HG02610 (cell line): ENCODE measurements around the gene KIRREL3.

Source experiments
- ATAC-seq: cut with Tn5 transposase; IDR thresholded peaks from one replicate; pipeline ENCODE4 v1.9.1; 2021; ENCODE audit warnings: mild to moderate bottlenecking, moderate library complexity; ENCODE audit not compliant: unreplicated experiment

The KIRREL3 gene

DNA sequence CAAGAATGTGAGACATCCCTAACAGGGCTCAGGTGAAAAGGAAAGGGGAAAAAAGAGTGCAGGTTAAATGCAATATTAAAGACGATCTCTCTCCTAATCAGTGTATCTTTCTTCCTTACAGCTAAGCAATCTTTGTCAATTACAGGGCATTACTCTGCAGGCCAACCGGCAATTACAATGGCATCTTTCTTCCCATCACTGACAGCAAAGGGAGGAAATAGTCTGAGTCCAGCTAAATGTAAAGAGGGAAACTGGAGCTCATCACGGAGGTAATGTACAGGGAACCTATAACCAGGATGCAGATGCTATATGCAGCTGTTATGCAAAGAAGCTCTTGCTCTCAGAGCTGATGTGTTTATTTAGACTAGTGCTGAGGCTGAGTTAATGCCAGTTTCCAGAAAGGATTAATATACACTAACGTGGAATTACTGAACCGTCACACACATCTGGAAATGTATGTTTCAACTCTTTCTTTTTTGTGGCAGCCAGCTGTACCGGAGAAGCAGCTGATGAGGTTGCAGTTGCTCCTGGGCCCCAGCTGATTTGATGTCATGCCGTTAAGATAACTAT, 121.6 kb downstream of the KIRREL3 start:
- no peak for ATAC-seq

DNA sequence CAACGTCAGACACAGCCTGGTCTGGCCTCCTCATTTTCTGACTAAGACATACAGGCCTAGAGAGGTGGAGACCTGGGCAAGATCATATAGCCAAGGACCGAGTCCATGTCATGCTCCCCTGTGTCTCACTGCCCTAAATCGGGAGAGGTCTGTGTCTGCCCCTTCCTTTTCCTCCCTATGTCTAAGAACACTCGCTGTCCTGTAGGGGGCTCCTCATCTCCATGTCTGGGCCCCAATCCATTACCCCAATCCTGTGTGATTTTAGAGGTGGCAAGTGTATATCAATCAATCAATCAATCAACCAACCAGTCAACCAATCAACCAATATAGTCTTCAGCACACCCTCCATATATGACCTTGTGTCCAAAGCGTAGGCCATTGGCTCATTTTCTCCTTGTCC, 125.7 kb downstream of the KIRREL3 start:
- ATAC-seq, result no peak

DNA sequence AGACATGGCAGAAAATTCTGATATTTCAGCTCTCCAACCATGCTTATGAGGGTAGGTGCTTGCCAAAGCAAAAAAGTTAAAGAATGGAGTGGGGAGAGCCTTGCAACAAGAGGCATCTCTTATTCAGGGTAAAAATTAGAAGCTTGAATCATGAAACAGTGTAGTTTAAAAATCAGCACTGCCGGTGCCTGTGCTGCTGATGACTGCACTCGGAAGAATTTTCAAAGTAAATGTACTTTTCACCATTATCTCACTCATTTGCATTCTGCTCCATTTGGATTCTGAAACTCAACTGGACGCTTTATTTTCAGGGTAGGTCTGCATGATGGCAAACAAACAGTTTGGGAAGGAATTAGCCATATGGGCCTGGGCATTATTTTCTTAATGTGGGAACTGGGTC, 126.3 kb downstream of the KIRREL3 start:
- no peak for ATAC-seq

DNA sequence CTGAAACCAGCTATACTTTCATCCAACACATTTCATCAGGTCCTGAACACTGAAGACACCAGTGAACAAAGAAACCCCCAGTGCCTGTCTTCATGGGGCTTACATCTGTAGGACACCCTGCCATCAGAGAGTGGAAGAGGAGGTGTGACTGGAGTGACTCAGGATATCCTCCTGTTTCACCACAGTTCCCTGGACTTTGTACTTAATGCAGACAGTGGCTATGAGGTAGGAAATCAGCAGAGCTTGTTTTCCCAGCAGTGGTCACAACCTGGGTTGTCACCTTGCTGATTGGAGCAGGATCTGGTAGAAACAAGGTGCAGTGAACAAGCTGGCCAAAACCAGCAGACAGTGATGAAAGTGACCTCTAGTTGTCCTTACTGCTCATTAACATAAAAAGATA, 128.8 kb downstream of the KIRREL3 start:
- no peak for ATAC-seq

DNA sequence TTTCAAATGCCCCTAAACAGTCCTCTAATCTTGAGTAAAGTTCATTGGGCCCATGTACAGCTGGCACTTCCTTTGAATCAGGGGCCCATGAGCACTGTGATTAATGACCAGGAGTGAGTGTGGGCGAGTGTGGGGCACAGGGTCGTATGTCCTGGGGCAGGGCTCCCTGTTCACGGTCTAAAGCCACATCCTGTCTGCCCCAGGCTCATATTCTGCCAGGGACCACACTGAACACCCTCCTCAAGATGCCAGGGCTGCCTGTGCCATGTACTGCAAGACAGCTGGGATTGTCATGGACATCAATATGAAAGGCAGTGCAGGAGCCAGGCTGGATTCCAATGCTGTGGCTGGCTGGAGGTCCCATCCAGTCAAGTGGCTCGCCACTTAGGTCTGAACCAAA, 130.5 kb downstream of the KIRREL3 start:
- ATAC-seq, result no peak

DNA sequence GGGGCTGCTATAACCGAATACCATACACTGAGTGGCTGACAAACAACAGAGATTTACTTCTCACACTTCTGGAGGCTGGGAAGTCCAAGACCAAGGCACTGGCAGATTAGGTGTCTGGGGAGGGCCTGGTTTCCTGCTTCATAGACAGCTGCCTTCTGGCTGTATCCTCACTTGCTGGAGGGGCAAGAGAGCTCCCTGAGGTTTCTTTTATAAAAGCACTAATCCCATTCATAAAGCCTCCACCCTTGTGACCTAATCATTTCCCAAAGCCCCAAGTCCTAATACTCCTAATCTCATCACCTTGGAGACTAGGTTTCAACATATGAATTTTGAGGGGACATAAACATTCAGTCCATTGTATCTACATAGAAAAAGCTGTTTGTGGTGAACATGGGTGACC, 131.8 kb downstream of the KIRREL3 start:
- no peak for ATAC-seq

DNA sequence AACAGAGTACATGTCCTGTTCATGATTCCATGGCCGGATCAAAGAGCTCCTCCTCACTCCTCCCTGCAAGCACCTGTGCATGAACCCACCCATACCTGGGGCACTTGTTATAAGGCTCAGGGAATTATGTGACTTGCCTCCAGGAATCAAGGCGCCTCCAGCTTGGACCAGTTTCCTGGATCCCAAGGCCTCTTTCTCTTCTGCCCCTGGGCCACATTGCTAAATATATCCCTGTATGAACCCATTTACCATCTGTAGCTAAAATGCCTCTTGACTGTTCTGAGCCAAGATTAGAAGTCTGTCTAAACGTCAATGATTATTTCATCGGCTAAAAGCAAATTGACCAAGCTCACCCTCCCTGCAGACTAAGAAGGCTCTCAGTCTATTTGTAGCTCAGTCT, 135.6 kb downstream of the KIRREL3 start:
- no peak for ATAC-seq

DNA sequence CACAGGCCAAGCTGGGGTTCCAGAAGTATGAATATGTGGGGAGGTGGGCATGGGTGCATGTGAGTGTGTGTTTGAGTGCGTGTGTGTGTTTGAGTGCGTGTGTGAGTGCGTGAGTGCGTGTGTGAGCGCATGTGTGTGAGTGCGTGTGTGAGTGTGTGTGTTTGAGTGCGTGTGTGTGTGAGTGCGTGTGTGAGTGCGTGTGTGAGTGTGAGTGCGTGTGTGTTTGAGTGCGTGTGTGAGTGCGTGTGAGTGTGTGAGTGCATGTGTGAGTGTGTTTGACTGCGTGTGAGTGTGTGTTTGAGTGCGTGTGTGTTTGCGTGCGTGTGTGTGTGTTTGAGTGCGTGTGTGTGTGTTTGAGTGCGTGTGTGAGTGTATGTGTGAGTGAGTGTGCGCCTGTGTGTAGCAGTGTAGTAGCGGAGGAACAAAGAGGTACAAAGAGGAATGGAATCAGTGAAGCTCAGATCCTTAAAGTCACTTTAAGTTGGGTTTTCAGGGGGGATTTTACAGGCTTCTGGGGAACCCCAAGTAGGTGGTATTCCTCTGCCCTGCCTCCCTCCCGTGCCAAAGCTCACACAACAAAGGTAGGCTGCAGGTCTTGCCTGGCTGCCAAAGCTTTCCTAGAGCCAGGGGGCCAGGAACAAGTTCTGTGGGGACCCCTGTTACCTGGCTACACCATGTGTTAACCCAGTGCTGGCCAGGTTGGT, 137.1 kb downstream of the KIRREL3 start:
- peak; percentile 62 for ATAC-seq

DNA sequence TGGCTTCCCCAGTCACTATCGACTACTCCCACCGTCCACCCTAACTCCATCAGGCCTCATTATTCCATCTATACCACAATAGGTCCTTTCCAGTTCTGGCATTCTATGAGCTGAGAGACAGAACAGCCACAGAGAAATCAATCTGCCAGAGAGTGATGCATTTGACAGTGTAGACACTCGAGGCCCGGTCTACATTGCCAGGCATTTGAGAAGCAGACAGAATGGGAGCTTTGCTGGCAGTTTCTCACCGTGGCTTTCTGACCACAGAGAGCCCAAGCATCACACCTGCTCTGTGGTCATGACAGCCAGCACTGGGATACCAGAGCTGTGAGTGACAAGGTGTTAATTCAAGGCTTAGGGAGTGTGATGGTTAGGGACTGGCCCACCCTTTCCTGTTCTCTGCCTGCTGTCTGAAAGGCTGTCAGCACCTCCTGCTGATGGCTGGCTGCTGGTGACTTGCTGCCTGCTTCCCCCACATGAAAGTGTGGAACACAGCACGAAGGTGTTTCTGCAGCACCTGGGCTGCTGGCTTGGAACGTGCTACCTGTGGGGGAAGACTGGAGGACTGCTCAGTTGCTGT, 137.8 kb downstream of the KIRREL3 start:
- peak; percentile 50 for ATAC-seq

DNA sequence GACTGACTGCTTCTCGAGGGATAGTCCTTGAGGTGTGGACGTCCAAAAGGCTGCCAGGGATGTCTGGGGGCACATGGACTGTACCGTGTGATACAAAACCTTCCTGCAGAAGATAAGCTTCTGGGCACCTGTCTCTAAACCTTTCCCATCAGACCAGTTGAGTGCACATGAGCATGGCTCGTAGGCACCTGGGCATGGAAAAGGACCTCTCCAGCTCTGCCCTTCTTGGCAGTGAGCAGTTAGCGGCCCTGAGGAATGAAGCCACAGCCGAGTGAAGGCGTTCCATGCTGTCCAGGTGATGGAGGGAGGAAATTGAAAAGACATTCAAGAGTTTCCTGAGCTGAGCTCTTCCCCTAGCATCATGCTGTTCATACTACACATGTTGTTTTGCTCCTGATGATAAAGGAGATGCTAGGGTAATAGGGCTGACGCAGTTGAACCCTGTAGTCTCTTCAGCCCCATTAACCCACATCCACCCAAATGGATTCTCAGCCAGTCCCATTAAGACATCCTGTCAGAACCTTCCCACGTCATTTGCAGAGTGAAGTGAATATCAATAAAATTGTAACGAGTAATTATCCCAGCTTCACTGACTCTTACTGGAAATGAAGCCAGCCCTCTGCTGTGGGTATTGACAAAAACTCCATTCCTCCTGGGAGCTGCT, 138.6 kb downstream of the KIRREL3 start:
- ATAC-seq, result no peak

DNA sequence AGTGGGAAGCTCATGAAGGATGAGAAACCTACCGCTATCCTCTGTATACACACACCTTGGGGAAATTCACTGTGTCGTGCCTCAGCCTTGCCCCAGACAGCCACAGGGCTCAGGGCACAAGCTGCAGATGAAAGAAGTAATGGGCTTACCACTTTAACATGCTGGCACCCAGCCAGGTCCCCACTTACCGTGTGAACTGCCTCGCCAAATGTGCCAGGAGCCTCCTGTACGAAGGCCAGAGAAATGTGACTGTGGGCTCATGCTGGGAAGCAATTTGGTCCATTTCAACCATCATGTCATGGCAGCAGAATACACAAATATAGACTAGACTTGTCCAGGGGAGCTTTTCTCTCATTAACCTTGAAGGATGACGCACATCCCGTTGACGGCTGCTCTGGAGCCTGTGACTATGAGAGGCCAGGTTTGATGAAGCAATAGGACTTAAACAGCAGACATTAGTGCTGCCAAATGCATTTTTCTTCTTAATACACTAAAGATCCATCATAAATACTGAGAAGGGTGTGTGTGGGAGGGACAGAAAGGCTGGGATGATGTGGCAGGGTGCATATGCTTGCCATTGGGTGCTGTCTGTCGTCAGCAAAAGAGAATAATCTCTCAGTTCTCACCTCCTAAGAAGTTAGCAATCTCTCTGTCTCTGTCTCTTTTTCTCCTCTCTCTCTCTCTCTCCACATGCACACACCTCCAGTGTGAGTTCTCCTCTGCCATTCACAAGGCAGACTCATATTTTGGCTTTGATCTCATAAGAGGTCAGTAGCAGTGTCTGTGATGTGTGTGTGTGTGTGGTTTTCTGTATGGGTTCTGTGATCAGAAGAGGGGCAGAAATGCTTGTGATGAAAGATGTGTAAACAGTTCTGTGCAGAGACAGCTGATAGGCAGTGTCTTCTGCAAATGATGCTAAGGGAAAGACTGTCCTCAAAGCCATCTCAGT, 142.4 kb downstream of the KIRREL3 start:
- ATAC-seq, result no peak

DNA sequence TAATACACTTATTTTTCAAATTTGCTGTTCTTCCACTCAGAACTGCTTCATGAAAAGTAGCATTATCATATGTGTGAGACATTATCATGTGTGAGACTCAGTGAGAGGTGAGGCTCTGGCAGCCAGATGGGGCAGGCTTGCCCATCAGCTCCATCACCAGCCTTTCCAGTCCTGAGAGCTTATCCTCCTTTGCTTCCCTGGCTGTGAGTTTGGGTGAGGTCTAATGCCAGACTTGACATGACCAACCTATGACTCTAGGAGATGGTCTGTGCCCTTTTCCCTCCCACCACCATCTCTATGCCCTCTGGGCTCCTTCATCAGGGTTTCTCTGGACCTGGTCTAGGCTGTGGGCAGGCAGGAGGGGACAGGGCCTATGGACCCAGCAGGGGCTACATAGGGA, 145.0 kb downstream of the KIRREL3 start:
- ATAC-seq, result no peak

DNA sequence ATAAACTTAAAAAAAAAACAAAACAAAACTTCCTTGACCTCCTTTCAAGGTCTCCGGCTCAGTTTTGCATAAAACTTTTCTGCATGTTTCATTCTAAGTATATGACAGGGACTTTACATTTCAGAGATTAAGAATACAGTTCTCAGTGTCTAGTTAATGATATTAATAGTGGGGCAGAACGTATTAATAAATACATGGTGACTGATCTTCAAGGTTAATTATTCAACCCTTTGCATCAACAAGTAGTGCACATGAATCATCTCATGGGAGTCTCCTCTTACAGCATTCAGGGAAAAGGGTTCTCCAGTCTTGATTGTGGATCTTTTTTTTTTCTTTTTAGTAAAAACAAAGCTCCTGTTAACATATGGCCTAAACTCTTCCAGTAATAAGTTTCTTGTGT, 146.8 kb downstream of the KIRREL3 start:
- ATAC-seq, result peak; percentile 52

DNA sequence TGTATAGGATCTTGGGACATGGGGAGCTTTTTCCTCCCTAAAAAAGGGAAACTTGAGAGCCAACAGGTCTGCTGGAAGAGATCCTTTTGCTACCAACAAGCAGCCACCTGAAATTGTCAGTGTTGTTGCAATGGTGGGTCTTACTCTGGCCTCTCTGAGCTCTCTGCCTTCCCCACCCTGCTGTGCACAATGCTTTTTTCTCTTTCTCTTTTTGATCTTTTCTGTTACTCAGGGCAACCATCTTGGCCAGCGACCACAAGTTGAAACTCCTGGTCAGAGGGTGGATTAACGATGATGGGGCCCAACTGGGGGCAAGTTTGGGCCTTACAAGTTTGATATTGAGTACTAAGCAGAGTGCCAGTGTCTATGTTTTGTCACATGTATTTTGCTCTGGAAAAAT, 155.8 kb downstream of the KIRREL3 start:
- no peak for ATAC-seq

DNA sequence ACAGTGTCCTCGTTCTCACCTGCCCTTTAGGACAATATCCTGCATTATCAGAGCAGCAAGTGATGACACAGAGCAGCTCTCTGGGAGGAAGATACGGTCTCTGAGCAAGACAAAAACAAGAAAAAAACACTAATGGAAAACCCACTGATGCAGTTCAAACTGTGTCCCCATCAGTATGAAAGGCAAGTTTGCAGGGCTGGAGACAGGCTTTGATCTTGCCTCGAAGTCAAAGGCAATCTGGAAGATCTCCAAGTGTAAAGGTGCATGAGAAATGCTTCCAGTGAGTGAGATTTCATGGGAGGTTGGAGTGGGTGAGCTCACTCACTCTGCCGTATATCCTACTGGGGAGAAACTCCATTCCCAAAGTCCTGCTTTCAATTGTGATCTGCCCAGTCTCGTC, 157.5 kb downstream of the KIRREL3 start:
- ATAC-seq, result no peak

DNA sequence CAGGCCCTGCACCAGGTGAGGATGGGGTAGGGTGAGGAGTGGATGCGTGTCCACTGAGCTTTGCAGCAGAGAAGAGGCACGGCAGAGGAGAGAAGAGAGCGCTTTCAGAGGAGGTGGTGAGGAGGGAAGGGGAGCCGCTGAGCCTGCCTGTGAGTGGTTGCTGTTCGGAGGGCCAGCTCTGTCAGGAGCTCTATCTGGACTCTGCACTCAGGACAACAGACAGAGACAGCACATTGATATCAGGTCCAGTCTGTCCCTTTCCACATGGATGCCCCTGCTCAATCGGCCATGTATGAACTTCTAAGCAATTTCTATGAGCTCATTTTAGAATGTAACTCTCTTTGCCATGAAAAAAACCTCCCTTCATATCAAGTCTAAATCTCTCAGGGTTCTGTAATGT, 158.6 kb downstream of the KIRREL3 start:
- ATAC-seq, result no peak

DNA sequence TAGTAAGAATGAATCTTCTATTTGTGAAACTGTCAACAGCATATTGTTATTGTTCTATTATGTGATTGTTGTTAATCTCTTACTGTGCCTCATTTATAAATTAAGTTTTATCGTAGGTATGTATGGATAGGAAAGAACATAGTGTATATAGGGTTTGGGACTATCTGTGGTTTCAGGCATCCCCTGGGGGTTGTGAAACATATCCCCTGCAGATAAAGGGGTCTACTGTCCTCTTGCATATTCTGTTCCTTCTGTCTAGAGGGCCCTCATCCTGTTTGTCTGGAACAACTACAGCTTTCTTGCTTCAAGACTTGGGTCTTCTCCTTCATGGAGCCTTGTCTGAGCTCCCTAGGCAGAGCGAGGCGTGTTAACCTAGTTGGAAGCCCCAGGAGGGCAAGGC, 159.6 kb downstream of the KIRREL3 start:
- no peak for ATAC-seq

DNA sequence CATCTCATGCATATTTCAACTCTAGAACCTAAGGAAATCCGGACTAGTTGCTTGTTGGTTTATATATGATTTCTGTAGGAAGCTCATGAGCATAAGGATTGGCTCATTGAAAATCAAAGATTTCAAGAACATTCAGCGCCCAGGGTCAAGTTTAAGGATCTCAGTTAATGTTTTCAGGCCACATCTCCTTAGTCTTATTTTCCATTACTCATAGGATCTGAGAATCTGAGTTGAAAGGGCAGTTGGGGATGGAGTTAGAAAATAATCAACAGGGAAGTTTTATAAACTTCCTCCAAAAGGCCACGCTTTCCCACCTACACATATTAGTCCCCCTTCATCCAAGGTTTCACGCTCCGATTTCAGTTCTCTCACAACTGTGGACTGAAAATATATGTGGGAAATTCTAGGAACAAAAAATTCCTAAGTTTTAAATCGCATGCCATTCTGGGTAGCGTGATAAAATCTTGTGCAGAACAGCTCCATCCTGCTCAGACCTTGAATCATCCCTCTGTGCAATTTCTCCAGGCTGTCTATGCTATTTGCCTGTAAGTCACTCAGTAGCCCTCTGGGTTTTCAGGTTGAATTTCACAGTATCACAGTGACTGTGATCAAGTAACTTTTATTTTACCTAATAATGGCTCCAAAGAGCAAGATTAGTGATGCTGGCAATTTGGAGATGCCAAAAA, 160.2 kb downstream of the KIRREL3 start:
- no peak for ATAC-seq

DNA sequence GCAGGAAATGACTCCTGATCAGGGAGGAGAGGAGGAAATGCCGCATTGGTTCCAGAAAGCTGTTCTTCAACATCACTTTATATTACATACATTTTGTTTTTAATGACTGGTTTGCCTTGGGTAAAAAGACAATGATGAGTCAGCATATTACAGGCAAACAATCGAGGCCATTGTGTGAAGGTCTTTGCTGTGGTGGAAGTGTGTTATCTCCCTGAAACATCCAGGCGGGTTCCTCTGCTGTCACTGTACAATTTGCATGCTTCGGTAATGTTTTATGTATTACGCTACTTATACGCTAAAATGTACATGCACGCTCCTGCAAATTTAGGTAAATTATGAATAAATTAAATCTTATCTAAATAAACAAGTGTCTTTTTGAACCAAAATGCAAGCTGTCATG, 161.1 kb downstream of the KIRREL3 start:
- no peak for ATAC-seq

DNA sequence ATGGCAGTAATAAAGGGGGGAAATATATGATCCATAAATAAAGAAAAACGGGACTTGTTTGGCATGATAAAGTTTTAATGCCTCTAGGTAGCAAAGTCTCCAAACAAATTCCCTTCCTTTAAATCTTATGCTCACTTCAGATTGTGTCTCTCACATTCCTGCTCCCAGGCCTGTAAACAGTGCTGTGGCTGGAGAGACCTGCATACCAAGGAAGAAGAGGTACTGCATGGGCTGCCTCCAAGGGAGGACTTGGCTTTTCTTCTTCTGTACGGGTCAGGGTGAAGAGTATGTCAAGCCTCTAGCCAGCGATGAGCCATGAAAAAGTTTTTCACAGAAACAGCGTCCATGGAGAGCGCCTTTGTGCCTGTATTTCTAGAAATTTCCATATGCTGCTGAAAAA, 161.8 kb downstream of the KIRREL3 start:
- no peak for ATAC-seq
